Ovary (tissue), 9 donors: ENCODE results near the gene CLASP1. TPM values are rescaled to one million over a fixed set of nuclear protein-coding genes. Genes with fewer than 3 reads are reported as not detected.
"Not testable (repeated sequence)": the region's sequence is repeated elsewhere in the genome, so short reads cannot be mapped to it uniquely, and the experiment has no call there.

Source experiments
- DNase-seq, 5 donors: peaks; one replicate each; pipeline ENCODE4 v3.0.0-alpha.2; 2019 to 2020
- H3K27ac ChIP-seq, 2 donors: fragments of 200-600 bp; one replicate each; pipeline versions ENCODE4 v1.5.1 to v1.8.0; 2019 to 2022
- H3K27me3 ChIP-seq: fragments of 200-600 bp; one replicate; pipeline ENCODE4 v1.8.0; 2022
- H3K36me3 ChIP-seq: fragments of 200-600 bp; sonication (generic); one replicate; pipeline ENCODE4 v1.5.1; 2019
- H3K4me1 ChIP-seq: one replicate; pipeline ENCODE4 v1.8.1; 2013; ENCODE audit warnings: mild to moderate bottlenecking, moderate library complexity; ENCODE audit not compliant: insufficient read depth
- H3K4me3 ChIP-seq: fragments of 200-600 bp; sonication (generic); one replicate; pipeline ENCODE4 v1.5.1; 2017
- H3K9me3 ChIP-seq, 2 donors: fragments of 200-600 bp in 1 of 2; sonication (generic) in 1 of 2; one replicate each; pipeline versions ENCODE4 v1.5.1 to v1.8.1; 2013 to 2019; ENCODE audit warnings: mild to moderate bottlenecking in 1 of 2, moderate library complexity in 1 of 2
- EP300 ChIP-seq: sonication (generic); formaldehyde crosslinking; IDR thresholded peaks from one replicate; pipeline ENCODE4 v1.6.1; 2017; ENCODE audit warnings: antibody characterized with exemption
- POLR2A ChIP-seq: fragments of 450-650 bp; IDR thresholded peaks from one replicate; pipeline ENCODE4 v1.6.1; 2017; ENCODE audit warnings: antibody characterized with exemption, mild to moderate bottlenecking, moderate library complexity
- WGBS, 3 donors: extraction: QIAGEN DNeasy Blood & Tissue Kit in 1 of 3; methylation state at CpG; one replicate each; pipeline versions ENCODE4 v1.1.5 to v1.1.7; 2013 to 2017; 5-methylcytosine and 5-hydroxymethylcytosine counted together
- intact Hi-C, 4 donors: fragments of 100-400 bp; cut with DNase I; formaldehyde crosslinking; loops; one replicate each; pipeline versions ENCODE4 v1.11.0 to v1.15.1; 2022 to 2023
- polyA plus RNA-seq, 2 donors: library from polyadenylated mRNA; stranded (reverse); fragments of 200-250 nt in 1 of 2; fragments of 350-450 nt in 1 of 2; fragmentation: Illumina TruSeq in 1 of 2; extraction: RNeasy Lipid Tissue Mini Kit (QIAGEN cat#74804) in 1 of 2; gene quantifications; one replicate each; pipeline ENCODE4 v1.2.3, GENCODE V29; 2013 to 2014
- total RNA-seq, 7 donors: library from RNA; depleted of rRNA in 2 of 7; stranded (reverse); fragments of >200 nt in 2 of 7; fragmentation: NEBNext Ultra II Directional in 3 of 7; extraction: Animal tissue kit (Norgen Biotek cat#: 25700) in 3 of 7; gene quantifications; one replicate each; pipeline versions ENCODE4 v1.1.0 to v1.2.4, GENCODE V29; 2016 to 2023
- TF ChIP-seq, protein P1 (sequence below), 3 donors: fragments of 450-650 bp in 2 of 3; fragments of 200-600 bp in 1 of 3; IDR thresholded peaks; one replicate each; pipeline versions ENCODE4 v1.5.1 to v1.8.0; 2016 to 2022; ENCODE audit warnings: antibody characterized with exemption in 3 of 3, mild to moderate bottlenecking in 1 of 3
- donor health status: DM: no; HTN: no; CAD: no; lungs with moderate emphysema.
- donor health status: DM: no; HTN: no; CAD: no.
- donor health status: Bipolar disorder and iron deficiency.
- donor health status: DM: yes; HTN: yes; CAD: no.
- donor health status: DM: no; HTN: no; CAD: no.
- donor health status: DM: yes; HTN: yes; CAD: no.

CLASP1 gene
- total and polyA plus RNA-seq, 9 donors, result 15.8 to 58.7 (median 47.9) TPM

DNA sequence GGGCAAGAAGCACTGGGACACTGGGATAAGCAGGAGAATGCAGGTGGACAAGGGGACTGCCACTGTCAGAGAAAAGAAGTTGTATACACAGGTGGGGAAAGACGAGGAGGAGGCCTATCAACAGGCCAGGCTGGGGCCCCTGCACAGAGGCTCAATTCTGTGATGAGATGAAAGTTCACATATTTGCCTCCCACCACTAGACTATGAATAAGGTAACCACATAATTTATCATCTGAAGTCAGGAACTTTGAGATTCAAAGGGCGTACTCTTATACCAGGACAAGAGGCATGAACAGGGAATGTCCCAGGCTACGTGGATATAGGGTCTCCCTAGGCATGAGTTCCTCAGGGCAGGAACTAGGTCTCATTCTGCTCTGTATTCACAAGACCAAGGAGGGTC, 84.4 kb downstream of the CLASP1 start:
- no peak overlapping the region for H3K27ac ChIP-seq
- intact Hi-C loops, result no loop called here
- H3K4me1 ChIP-seq, result peaks cover 3% of the 10 kb centered on the region
- TF ChIP-seq POLR2A (no peak), EP300 (no peak)
- TF ChIP-seq, protein P1, sequence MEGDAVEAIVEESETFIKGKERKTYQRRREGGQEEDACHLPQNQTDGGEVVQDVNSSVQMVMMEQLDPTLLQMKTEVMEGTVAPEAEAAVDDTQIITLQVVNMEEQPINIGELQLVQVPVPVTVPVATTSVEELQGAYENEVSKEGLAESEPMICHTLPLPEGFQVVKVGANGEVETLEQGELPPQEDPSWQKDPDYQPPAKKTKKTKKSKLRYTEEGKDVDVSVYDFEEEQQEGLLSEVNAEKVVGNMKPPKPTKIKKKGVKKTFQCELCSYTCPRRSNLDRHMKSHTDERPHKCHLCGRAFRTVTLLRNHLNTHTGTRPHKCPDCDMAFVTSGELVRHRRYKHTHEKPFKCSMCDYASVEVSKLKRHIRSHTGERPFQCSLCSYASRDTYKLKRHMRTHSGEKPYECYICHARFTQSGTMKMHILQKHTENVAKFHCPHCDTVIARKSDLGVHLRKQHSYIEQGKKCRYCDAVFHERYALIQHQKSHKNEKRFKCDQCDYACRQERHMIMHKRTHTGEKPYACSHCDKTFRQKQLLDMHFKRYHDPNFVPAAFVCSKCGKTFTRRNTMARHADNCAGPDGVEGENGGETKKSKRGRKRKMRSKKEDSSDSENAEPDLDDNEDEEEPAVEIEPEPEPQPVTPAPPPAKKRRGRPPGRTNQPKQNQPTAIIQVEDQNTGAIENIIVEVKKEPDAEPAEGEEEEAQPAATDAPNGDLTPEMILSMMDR (IDR thresholded peaks at IDR 0.05), result no peak
- no peak for DNase-seq
- no peak overlapping the region for H3K4me3 ChIP-seq
- no peaks in the 10 kb centered on the region for H3K9me3 ChIP-seq
- no peaks in the 10 kb centered on the region for H3K36me3 ChIP-seq
- no peaks in the 10 kb centered on the region for H3K27me3 ChIP-seq
- 89 to 95% (median 95%) methylated on average over 3 of the region's 3 CpGs for WGBS, 3 donors

DNA sequence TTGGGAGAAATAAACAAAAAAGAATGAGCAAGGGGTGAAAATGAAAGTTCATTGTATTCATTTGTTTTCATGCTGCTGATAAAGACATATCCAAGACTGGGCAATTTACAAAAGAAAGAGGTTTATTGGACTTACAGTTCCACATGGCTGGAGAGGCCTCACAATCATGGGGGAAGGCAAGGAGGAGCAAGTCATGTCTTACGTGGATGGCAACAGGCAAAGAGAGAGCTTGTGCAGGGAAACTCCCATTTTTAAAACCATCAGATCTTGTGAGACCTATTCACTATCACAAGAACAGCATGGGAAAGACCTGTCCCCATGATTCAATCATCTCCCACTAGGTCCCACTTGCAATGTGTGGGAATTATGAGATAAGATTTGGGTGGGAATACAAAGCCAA, 85.5 kb downstream of the CLASP1 start:
- H3K27me3 ChIP-seq, DNase-seq, H3K36me3 ChIP-seq, intact Hi-C loops, H3K27ac ChIP-seq, H3K4me3 ChIP-seq, H3K4me1 ChIP-seq, H3K9me3 ChIP-seq: not testable (repeated sequence)
- WGBS, 3 donors, result 54 to 61% (median 54%) methylated on average over 1 of the region's 1 CpG

DNA sequence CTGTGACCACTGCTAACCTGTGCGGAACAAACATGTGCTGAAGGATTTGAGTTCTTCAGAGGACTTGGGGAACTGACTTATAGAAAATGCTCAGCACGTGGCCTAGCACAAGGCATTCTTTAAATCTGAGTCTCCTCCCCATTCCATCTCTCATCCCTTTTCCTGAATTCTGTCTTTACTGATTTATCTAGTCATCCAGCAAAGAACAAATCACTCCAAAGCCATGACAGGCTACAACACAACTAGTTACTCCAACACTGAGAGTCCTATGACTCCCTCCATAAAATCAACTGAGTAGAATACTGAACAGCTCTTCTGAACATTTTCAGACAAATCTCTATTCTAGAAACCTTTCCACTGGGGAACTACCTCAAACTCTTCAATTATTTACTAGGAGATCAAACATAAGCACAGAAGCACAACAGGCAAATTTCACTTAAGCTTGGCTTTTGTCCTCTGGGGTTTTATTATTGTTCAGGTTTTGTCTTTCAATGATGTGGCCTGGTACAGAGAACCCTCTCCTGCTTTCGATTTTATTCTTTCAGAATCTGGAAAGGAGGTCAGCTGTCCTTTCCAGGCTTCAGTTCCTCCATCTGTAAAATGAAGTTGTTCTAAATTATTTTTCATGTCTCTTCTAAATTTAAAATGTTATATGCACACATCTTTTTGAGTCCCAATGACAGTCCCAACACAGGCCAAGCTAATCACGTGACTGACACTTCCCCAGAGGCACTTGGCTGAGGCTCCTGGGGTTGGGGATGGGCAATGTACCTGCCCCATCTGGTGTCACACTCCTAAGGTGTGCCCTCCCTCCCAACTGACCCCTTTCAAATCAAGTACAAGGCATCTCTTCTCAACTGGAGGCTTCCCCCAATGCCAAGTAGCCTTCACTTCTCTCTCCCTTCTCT, 86.7 kb downstream of the CLASP1 start:
- Histone ChIP-seq H3K9me3 (no peaks in the 10 kb centered on the region), H3K4me1 (peaks cover 3% of the 10 kb centered on the region), H3K27ac (no peak overlapping the region), H3K4me3 (no peak overlapping the region), H3K36me3 (no peaks in the 10 kb centered on the region), H3K27me3 (no peaks in the 10 kb centered on the region)
- TF ChIP-seq POLR2A (no peak), EP300 (no peak)
- TF ChIP-seq, protein P1 (IDR thresholded peaks at IDR 0.05), result no peak
- intact Hi-C loops, result no loop called here
- DNase-seq, result no peak
- WGBS, 3 donors, result 89 to 92% (median 92%) methylated on average over 4 of the region's 4 CpGs

DNA sequence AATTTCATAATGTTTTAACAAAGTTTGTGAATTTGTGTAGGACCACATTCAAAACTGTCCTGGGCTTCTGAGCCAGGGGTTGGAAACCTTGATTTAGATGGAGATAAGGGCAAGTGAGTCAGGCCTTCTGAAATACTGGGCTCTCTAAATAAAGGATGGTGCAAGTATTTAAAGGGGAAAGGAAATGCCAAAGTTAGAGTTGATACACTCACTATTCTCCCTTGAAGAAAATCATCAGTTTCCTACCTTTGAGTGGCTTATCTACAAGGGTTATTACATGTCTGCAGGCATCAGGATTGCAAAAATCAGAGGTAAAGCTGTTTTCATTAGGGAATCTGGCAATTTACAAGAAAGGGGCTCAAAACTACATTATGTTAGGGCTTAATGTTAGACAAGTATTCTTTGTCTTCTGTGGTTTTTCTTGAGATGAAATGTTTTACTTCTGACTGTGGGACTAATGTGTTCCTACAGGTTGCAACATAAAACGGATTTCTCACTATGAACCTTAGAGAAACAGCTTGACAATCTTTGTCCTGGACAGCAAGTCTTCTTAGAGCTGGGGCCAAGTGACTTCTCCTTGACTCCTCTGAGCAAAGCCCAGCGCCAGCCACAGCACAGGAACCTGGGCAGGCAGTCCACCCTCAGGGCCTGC, 87.5 kb downstream of the CLASP1 start:
- no peaks in the 10 kb centered on the region for H3K9me3 ChIP-seq
- H3K4me3 ChIP-seq, result no peak overlapping the region
- no peak for DNase-seq
- H3K27me3 ChIP-seq, result no peaks in the 10 kb centered on the region
- no peaks in the 10 kb centered on the region for H3K36me3 ChIP-seq
- no peak for TF ChIP-seq POLR2A
- TF ChIP-seq, protein P1 (IDR thresholded peaks at IDR 0.05), result no peak
- no peak for TF ChIP-seq EP300
- WGBS, 3 donors, result 66 to 81% (median 74%) methylated on average over 2 of the region's 2 CpGs
- H3K4me1 ChIP-seq, result peaks cover 2% of the 10 kb centered on the region
- intact Hi-C loops, result no loop called here
- H3K27ac ChIP-seq, result no peak overlapping the region

DNA sequence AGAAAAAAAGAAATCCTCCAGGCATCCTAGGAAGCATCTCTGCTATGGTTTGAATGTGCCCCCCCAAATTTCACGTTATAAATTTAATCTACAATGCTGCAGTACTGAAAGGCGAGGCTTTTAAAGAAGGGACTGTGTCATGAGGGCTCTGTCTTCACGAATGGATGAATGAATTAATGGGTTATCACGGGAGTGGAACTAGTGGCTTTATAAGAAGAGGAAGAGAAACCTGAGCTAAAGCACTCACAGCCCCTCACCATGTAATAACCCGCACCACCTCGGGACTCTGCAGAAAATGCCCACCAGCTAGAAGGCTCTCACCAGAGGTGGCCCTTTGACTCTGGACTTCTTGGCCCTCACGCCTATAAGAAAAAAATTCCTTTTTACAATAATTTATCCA, 90.9 kb downstream of the CLASP1 start:
- Histone ChIP-seq H3K36me3 (no peaks in the 10 kb centered on the region), H3K27ac (no peak overlapping the region), H3K4me3 (no peak overlapping the region), H3K27me3 (no peaks in the 10 kb centered on the region), H3K9me3 (no peaks in the 10 kb centered on the region), H3K4me1 (peaks cover 2% of the 10 kb centered on the region)
- DNase-seq, result no peak
- WGBS, 3 donors, result 88 to 92% (median 90%) methylated on average over 7 of the region's 7 CpGs
- intact Hi-C loops, result no loop called here
- no peak for TF ChIP-seq EP300
- no peak for TF ChIP-seq POLR2A
- TF ChIP-seq, protein P1 (IDR thresholded peaks at IDR 0.05), result no peak
